HepG2 (cell line): ENCODE data around the gene DNAJC5. TPM values are rescaled to one million over a fixed set of nuclear protein-coding genes. Genes with fewer than 3 reads are reported as not detected.

ENCODE experiments used
- ATAC-seq: fragments of 200-7000 bp; cut with Tn5 transposase; 3 replicates; pipeline ENCODE4 v1.9.1; 2020; ENCODE audit warnings: mild to moderate bottlenecking, moderate library complexity
- BruUV-seq: library from RNA; stranded (reverse); fragments of 400-500 nt; replicated peaks from 2 replicates; lab custom pipeline; 2021; lab: Mats Ljungman, UMichigan
- CTCF ChIA-PET: fragments of 300-600 bp; formaldehyde crosslinking; extraction: SDS; loops from one replicate; lab custom pipeline; 2021; ENCODE audit warnings: low total read pairs, inconsistent platforms, low intra/inter-chr PET ratio; lab: Yijun Ruan, JAX
- POLR2A ChIA-PET: fragments of 350-600 bp; sonication (Branson Sonifier 250); formaldehyde crosslinking; loops from one replicate; lab custom pipeline; 2020; ENCODE audit warnings: antibody characterized with exemption, inconsistent platforms; lab: Yijun Ruan, JAX
- DNase-seq: peaks from one replicate; pipeline ENCODE4 v3.0.0-alpha.2; 2015; ENCODE audit warnings: low spot score
- FAIRE-seq: peaks from 3 replicates; lab custom pipeline; 2011; peaks lifted over from hg19 to GRCh38; lab: Jason Lieb, UNC
- H2AFZ ChIP-seq: one replicate; pipeline ENCODE4 v1.6.1; 2011; ENCODE audit warnings: low read length, inconsistent platforms
- H3K27ac ChIP-seq: fragments of 300-600 bp; 3 replicates; pipeline ENCODE4 v1.8.0; 2011; ENCODE audit warnings: mixed run types, mild to moderate bottlenecking, mixed read lengths, low read length, inconsistent platforms; ENCODE audit not compliant: insufficient read depth; ENCODE audit errors: extremely low read length
- H3K27me3 ChIP-seq, 2 experiments: fragments of 200-600 bp in 1 of 2; 2 replicates in 1 of 2; 3 replicates in 1 of 2; pipeline versions ENCODE4 v1.6.0 to v1.8.0; 2011; ENCODE audit warnings: low read length in 2 of 2, mild to moderate bottlenecking in 2 of 2, moderate library complexity in 2 of 2, inconsistent platforms in 1 of 2; ENCODE audit not compliant: insufficient read depth in 2 of 2, control insufficient read depth in 1 of 2
- H3K36me3 ChIP-seq, 2 experiments: fragments of 200-600 bp in 1 of 2; replicated peaks in 1 of 2; 2 replicates in 1 of 2; 3 replicates in 1 of 2; pipeline versions ENCODE4 v1.5.1 to v1.8.0; 2011; ENCODE audit warnings: low read length in 2 of 2, inconsistent platforms in 1 of 2; ENCODE audit not compliant: insufficient read depth in 2 of 2, control insufficient read depth in 1 of 2
- H3K4me1 ChIP-seq: 2 replicates; pipeline ENCODE4 v1.5.1; 2012; ENCODE audit warnings: low read length, inconsistent platforms; ENCODE audit not compliant: insufficient read depth
- H3K4me2 ChIP-seq: 2 replicates; pipeline ENCODE4 v1.6.0; 2011; ENCODE audit warnings: low read depth, low read length, inconsistent platforms
- H3K4me3 ChIP-seq, 3 experiments: fragments of 200-600 bp in 1 of 3; sonication (generic), shearing (Covaris generic) in 1 of 3; replicated peaks in 1 of 3; 2 replicates each; pipeline ENCODE4 v1.5.1; 2011 to 2016; ENCODE audit warnings: low read length in 3 of 3, inconsistent platforms in 2 of 3, low read depth in 2 of 3, mild to moderate bottlenecking in 2 of 3, control low read depth in 1 of 3, mixed read lengths in 1 of 3; ENCODE audit not compliant: insufficient read depth in 1 of 3
- H3K79me2 ChIP-seq: one replicate; pipeline ENCODE4 v1.6.1; 2011; ENCODE audit warnings: low read length, inconsistent platforms; ENCODE audit not compliant: insufficient read depth
- H3K9ac ChIP-seq: 2 replicates; pipeline ENCODE4 v1.6.0; 2011; ENCODE audit warnings: mild to moderate bottlenecking, low read depth, low read length, inconsistent platforms; ENCODE audit not compliant: insufficient read depth
- H3K9me3 ChIP-seq: 2 replicates; pipeline ENCODE4 v1.5.1; 2012; ENCODE audit warnings: mild to moderate bottlenecking, low read length
- H4K20me1 ChIP-seq: 2 replicates; pipeline ENCODE4 v1.6.0; 2011; ENCODE audit warnings: inconsistent platforms, mild to moderate bottlenecking, low read length, moderate library complexity; ENCODE audit not compliant: insufficient read depth
- ADNP ChIP-seq: sonication (generic); formaldehyde crosslinking; IDR thresholded peaks from 2 replicates; pipeline ENCODE4 v1.4.0; 2020; ENCODE audit warnings: missing genetic modification reagents
- AGO2 ChIP-seq: fragments of 200-400 bp; formaldehyde crosslinking; optimal IDR thresholded peaks from 2 replicates; pipeline ENCODE3; 2017; ENCODE audit warnings: mild to moderate bottlenecking, low read depth, low read length, moderate library complexity
- ELF4 ChIP-seq: sonication (generic); formaldehyde crosslinking; IDR thresholded peaks from 2 replicates; pipeline ENCODE4 v1.5.0; 2020; ENCODE audit warnings: missing genetic modification reagents, mild to moderate bottlenecking, moderate library complexity, borderline replicate concordance
- FOSL2 ChIP-seq: sonication (generic); formaldehyde crosslinking; IDR thresholded peaks from 2 replicates; pipeline ENCODE4 v1.4.0; 2020; ENCODE audit warnings: missing genetic modification reagents
- GABPB1 ChIP-seq: IDR thresholded peaks from 2 replicates; pipeline ENCODE4 v1.6.1; 2016; ENCODE audit warnings: mild to moderate bottlenecking, missing genetic modification reagents, moderate library complexity, missing compliant biosample characterization
- JARID2 ChIP-seq: sonication (generic); formaldehyde crosslinking; IDR thresholded peaks from 2 replicates; pipeline ENCODE4 v1.8.1; 2023; ENCODE audit warnings: missing genetic modification reagents, inconsistent platforms; ENCODE audit not compliant: insufficient replicate concordance
- POLR2A ChIP-seq, 2 experiments: IDR thresholded peaks; 2 replicates each; pipeline ENCODE4 v1.6.1; 2011; ENCODE audit warnings: low read depth in 2 of 2, low read length in 2 of 2, mild to moderate bottlenecking in 1 of 2, moderate library complexity in 1 of 2; ENCODE audit not compliant: insufficient read depth in 1 of 2
- RBM22 ChIP-seq: fragments of 200-400 bp; formaldehyde crosslinking; optimal IDR thresholded peaks from 2 replicates; pipeline ENCODE3; 2017; ENCODE audit warnings: mild to moderate bottlenecking, low read length, moderate library complexity
- SNRNP70 ChIP-seq: fragments of 200-400 bp; formaldehyde crosslinking; IDR thresholded peaks from 2 replicates; pipeline ENCODE4 v1.6.1; 2017; ENCODE audit warnings: mild to moderate bottlenecking, low read depth, low read length, moderate library complexity
- TEAD3 ChIP-seq: optimal IDR thresholded peaks from 2 replicates; pipeline ENCODE3; 2016; ENCODE audit warnings: borderline replicate concordance
- ZNF251 ChIP-seq: sonication (generic); formaldehyde crosslinking; IDR thresholded peaks from 2 replicates; pipeline ENCODE4 v1.9.0; 2021; ENCODE audit warnings: mild to moderate bottlenecking, missing genetic modification reagents
- ZNF274 ChIP-seq: sonication (generic); formaldehyde crosslinking; IDR thresholded peaks from 2 replicates; pipeline ENCODE4 v1.5.1; 2020; ENCODE audit warnings: mild to moderate bottlenecking, missing genetic modification reagents
- ZNF567 ChIP-seq: sonication (generic); formaldehyde crosslinking; IDR thresholded peaks from 2 replicates; pipeline ENCODE4 v1.8.1; 2023; ENCODE audit warnings: mild to moderate bottlenecking, missing genetic modification reagents, borderline replicate concordance
- ZNF768 ChIP-seq: sonication (generic); formaldehyde crosslinking; IDR thresholded peaks from 2 replicates; pipeline ENCODE4 v1.4.0; 2020; ENCODE audit warnings: missing genetic modification reagents
- WGBS: methylation state at CpG from one replicate; pipeline ENCODE4 v1.1.6; 2017; ENCODE audit warnings: low lambda C conversion rate; 5-methylcytosine and 5-hydroxymethylcytosine counted together
- in situ Hi-C: cut with HindIII; loops from 2 replicates; pipeline ENCODE4 v1.10.0; 2017; ENCODE audit warnings: low pct_unique_long_range_greater_than_20kb; ENCODE audit not compliant: extremely low pct_ligation_motif_present
- intact Hi-C: fragments of 100-400 bp; cut with micrococcal nuclease; formaldehyde crosslinking; loops from one replicate; pipeline ENCODE4 v1.10.0; 2022; ENCODE audit not compliant: unreplicated experiment
- polyA plus RNA-seq, 8 experiments: library from polyadenylated mRNA; depleted of rRNA in 3 of 8; stranded (reverse) in 7 of 8; unstranded in 1 of 8; fragments of >200 nt; fragmentation: Illumina TruSeq in 4 of 8; extraction: Trizol in 4 of 8; gene quantifications; 2 replicates each; pipeline versions ENCODE4 v1.2.1 to v1.2.3, GENCODE V29; 2011 to 2016; ENCODE audit warnings: low read depth in 4 of 8, missing spikeins in 1 of 8, mixed read lengths in 1 of 8; ENCODE audit not compliant: insufficient read depth in 1 of 8
- total RNA-seq, 5 experiments: library from RNA; depleted of rRNA; stranded (reverse); fragments of >200 nt; fragmentation: Illumina TruSeq; extraction: Trizol; gene quantifications; 2 replicates each; pipeline ENCODE4 v1.2.3, GENCODE V29; 2016; ENCODE audit warnings: low read depth in 1 of 5
- TF ChIP-seq, protein P1 (sequence below): sonication (generic); formaldehyde crosslinking; IDR thresholded peaks from 2 replicates; pipeline ENCODE4 v1.5.0; 2020; ENCODE audit warnings: mild to moderate bottlenecking, missing genetic modification reagents
- TF ChIP-seq, protein P2 (sequence below): sonication (generic); formaldehyde crosslinking; IDR thresholded peaks from 2 replicates; pipeline ENCODE4 v1.4.0; 2020; ENCODE audit warnings: missing genetic modification reagents

Gene DNAJC5
- total and polyA plus RNA-seq, 2 of the 13 experiments (the other 11 are each of a cell fraction or from before 2014, with no cell fraction given), result 42.8 to 64.5 TPM

DNA sequence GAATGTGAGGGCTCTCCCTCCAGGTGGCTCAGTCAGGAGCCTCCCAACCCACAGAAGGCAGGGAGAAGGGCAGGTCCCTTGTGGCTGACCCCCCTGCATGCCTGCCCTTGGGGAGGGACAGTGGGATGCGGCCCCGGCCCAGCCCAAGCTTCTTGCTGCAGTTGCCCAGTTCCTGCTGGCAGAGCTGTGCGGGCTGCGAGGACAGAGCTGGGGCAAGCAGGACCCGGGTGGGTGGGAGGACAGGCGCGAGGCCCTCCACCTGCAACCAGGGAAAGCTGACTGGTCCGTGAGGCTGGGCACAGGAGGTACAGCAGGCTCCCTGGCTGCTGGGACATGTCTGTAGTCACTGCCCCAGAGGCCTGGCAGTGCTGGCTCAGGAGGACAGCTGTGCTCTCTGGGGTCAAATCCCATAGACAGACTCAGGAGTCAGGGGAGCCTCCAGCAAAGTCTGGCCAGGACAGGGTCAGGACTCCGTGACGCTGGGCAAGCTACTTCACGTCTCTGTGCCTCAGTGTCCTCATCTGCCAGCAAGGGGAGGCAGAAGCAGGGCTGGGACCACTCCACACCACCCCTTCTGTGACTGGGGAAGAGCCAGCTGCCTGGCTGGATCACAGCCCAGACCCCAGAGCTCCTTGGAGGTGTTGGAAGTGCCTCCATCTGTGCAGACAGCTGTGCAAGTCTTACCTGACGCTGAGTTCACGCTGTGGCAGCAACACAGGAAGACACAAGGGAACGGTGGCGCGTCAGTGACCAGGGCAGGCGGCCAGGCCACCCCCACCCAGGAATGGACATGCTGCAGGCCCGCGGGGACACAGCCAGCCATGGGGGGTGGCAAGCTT, 48.3 kb downstream of the DNAJC5 start (continued):
- TF ChIP-seq, protein P1, sequence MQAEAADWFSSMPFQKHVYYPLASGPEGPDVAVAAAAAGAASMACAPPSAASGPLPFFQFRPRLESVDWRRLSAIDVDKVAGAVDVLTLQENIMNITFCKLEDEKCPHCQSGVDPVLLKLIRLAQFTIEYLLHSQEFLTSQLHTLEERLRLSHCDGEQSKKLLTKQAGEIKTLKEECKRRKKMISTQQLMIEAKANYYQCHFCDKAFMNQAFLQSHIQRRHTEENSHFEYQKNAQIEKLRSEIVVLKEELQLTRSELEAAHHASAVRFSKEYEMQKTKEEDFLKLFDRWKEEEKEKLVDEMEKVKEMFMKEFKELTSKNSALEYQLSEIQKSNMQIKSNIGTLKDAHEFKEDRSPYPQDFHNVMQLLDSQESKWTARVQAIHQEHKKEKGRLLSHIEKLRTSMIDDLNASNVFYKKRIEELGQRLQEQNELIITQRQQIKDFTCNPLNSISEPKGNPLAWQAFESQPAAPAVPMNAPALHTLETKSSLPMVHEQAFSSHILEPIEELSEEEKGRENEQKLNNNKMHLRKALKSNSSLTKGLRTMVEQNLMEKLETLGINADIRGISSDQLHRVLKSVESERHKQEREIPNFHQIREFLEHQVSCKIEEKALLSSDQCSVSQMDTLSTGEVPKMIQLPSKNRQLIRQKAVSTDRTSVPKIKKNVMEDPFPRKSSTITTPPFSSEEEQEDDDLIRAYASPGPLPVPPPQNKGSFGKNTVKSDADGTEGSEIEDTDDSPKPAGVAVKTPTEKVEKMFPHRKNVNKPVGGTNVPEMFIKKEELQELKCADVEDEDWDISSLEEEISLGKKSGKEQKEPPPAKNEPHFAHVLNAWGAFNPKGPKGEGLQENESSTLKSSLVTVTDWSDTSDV (CRISPR knock-in tag), result no peak
- TF ChIP-seq AGO2 (peak; percentile 75), SNRNP70 (no peak), RBM22 (peak; percentile 90), ELF4 (CRISPR knock-in tag) (no peak), GABPB1 (peak; percentile 25; the same call in 1 of the 2 replicates), JARID2 (CRISPR knock-in tag) (no peak), ZNF768 (CRISPR knock-in tag) (peak; percentile 10; the same call in 1 of the 2 replicates)

DNA sequence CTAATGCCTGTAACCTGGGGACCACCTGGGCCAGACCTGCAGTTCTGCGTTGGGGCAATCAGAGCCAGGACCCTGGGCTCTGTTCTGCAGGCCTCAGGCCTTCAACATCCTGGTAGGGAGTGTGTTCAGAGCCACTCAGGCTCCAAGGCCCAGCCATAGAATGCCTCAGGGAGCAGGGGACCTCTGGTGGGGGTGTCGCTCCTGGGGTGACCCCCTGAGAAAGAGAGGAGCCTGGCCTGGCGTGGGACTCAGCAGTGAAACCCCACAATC, 48.8 kb downstream of the DNAJC5 start:
- DNase-seq, result no peak
- in situ Hi-C loops (no loop called here), intact Hi-C loops (no loop called here)
- Histone ChIP-seq H3K27ac (no peak overlapping the region), H3K4me3 (no peak overlapping the region), H2AFZ (no peak overlapping the region), H3K36me3 (peaks cover 51 to 79% of the 10 kb centered on the region in 2 experiments), H3K79me2 (peaks cover 25% of the 10 kb centered on the region), H3K27me3 (no peaks in the 10 kb centered on the region), H4K20me1 (peaks cover 52% of the 10 kb centered on the region), H3K9ac (no peak overlapping the region), H3K4me1 (peaks cover 4% of the 10 kb centered on the region), H3K9me3 (no peaks in the 10 kb centered on the region), H3K4me2 (no peak overlapping the region)
- no peak for ATAC-seq
- CTCF ChIA-PET, result no interaction called here
- no TSS peak for BruUV-seq
- no peak for FAIRE-seq
- POLR2A ChIA-PET, result interaction anchor here (0.8 kb wide), 1 partner anchor 11 kb away, joined by 3 read pairs; no protein-coding TSS in a partner anchor
- no CpG with 5 or more reads among the region's 3 CpGs for WGBS
- 0 out of 2 replicates have a peak, but pooled peaks have one; percentile 42 for TF ChIP-seq ZNF274 (CRISPR knock-in tag)
- peak in 1 of 2 experiments; percentile 51; a peak in 2 of 4 replicates for TF ChIP-seq POLR2A (IDR thresholded peaks at IDR 0.05; ENCODE audit: insufficient read depth in 1 of 2, low read depth in 2 of 2, low read length in 2 of 2)
- TF ChIP-seq ADNP (CRISPR knock-in tag), result no peak
- TF ChIP-seq, protein P2, sequence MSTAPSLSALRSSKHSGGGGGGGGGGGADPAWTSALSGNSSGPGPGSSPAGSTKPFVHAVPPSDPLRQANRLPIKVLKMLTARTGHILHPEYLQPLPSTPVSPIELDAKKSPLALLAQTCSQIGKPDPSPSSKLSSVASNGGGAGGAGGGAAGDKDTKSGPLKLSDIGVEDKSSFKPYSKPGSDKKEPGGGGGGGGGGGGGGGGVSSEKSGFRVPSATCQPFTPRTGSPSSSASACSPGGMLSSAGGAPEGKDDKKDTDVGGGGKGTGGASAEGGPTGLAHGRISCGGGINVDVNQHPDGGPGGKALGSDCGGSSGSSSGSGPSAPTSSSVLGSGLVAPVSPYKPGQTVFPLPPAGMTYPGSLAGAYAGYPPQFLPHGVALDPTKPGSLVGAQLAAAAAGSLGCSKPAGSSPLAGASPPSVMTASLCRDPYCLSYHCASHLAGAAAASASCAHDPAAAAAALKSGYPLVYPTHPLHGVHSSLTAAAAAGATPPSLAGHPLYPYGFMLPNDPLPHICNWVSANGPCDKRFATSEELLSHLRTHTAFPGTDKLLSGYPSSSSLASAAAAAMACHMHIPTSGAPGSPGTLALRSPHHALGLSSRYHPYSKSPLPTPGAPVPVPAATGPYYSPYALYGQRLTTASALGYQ (CRISPR knock-in tag), result no peak
- TF ChIP-seq TEAD3, result no peak
- 0 out of 2 replicates have a peak, but pooled peaks have one; percentile 8 for TF ChIP-seq FOSL2
- TF ChIP-seq RBM22, result peak; percentile 13
- TF ChIP-seq ZNF251 (CRISPR knock-in tag), result no peak
- no peak for TF ChIP-seq ZNF567
